Calu3 (cell line): ENCODE measurements around the gene ANXA1. TPM values are rescaled to one million over a fixed set of nuclear protein-coding genes. Genes with fewer than 3 reads are reported as not detected.
A peak's percentile ranks its signal among the peaks of the same experiment; 100 is the strongest.

Experiments used
- BruUV-seq: library from RNA; stranded (reverse); fragments of 400-500 nt; replicated peaks from 2 replicates; lab custom pipeline; 2021; lab: Mats Ljungman, UMichigan
- CTCF ChIA-PET: fragments of 300-600 bp; sonication (Branson Sonifier 250); formaldehyde crosslinking; loops from one replicate; lab custom pipeline; 2022; ENCODE audit warnings: antibody characterized with exemption; lab: Charles Lee
- DNase-seq: peaks from one replicate; pipeline ENCODE4 v3.0.0; 2022
- H3K27ac Mint-ChIP-seq: one replicate; pipeline ENCODE4 v1.8.0; 2022; ENCODE audit warnings: mixed read lengths; ENCODE audit not compliant: unreplicated experiment
- H3K27me3 Mint-ChIP-seq: one replicate; pipeline ENCODE4 v1.8.0; 2022; ENCODE audit warnings: mixed read lengths; ENCODE audit not compliant: unreplicated experiment
- H3K36me3 Mint-ChIP-seq: one replicate; pipeline ENCODE4 v1.8.0; 2022; ENCODE audit warnings: mild to moderate bottlenecking, moderate library complexity, mixed read lengths; ENCODE audit not compliant: insufficient read depth, unreplicated experiment
- H3K4me1 Mint-ChIP-seq: one replicate; pipeline ENCODE4 v1.8.0; 2022; ENCODE audit warnings: mild to moderate bottlenecking, low read depth, mixed read lengths; ENCODE audit not compliant: unreplicated experiment
- H3K4me3 Mint-ChIP-seq: one replicate; pipeline ENCODE4 v1.8.0; 2022; ENCODE audit warnings: mild to moderate bottlenecking, low read depth, moderate library complexity, mixed read lengths; ENCODE audit not compliant: unreplicated experiment
- H3K9me3 Mint-ChIP-seq: one replicate; pipeline ENCODE4 v1.8.0; 2022; ENCODE audit warnings: low read depth, mixed read lengths; ENCODE audit not compliant: unreplicated experiment
- intact Hi-C: fragments of 100-400 bp; cut with micrococcal nuclease; formaldehyde crosslinking; loops from one replicate; pipeline ENCODE4 v1.10.0; 2022; ENCODE audit not compliant: unreplicated experiment
- total RNA-seq: library from RNA; stranded (reverse); gene quantifications from 2 replicates; pipeline ENCODE4 v1.2.3, GENCODE V29; 2022
- TF ChIP-seq, protein P1 (sequence below): fragments of 200-600 bp; IDR thresholded peaks from one replicate; pipeline ENCODE4 v1.8.0; 2022; ENCODE audit warnings: antibody characterized with exemption; ENCODE audit not compliant: unreplicated experiment

The ANXA1 gene
- total RNA-seq, 1 experiment from 2014 or later, result 458 TPM

DNA sequence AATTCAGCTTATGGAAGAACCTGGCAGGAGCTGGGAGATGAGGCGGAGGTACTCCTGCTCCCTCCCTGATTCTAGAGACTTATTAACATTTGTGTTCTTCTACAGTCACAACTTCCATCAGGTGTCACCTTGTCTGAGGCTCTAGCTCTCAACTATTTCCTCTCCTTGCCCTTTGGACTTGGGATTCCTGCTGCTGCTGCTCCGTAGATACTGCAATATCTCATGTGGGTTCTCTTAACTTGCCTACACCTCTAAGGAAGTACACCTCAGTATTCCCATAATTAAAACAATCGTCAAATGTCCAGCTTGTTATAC, 21.2 kb downstream of the ANXA1 start:
- Mint-ChIP-seq H3K4me1 (peaks cover 56% of the 10 kb centered on the region), H3K27me3 (no peaks in the 10 kb centered on the region), H3K27ac (peak overlapping the region; percentile 48), H3K9me3 (no peaks in the 10 kb centered on the region), H3K4me3 (no peak overlapping the region), H3K36me3 (peaks cover 46% of the 10 kb centered on the region)
- intact Hi-C loops, result no loop called here
- TF ChIP-seq, protein P1, sequence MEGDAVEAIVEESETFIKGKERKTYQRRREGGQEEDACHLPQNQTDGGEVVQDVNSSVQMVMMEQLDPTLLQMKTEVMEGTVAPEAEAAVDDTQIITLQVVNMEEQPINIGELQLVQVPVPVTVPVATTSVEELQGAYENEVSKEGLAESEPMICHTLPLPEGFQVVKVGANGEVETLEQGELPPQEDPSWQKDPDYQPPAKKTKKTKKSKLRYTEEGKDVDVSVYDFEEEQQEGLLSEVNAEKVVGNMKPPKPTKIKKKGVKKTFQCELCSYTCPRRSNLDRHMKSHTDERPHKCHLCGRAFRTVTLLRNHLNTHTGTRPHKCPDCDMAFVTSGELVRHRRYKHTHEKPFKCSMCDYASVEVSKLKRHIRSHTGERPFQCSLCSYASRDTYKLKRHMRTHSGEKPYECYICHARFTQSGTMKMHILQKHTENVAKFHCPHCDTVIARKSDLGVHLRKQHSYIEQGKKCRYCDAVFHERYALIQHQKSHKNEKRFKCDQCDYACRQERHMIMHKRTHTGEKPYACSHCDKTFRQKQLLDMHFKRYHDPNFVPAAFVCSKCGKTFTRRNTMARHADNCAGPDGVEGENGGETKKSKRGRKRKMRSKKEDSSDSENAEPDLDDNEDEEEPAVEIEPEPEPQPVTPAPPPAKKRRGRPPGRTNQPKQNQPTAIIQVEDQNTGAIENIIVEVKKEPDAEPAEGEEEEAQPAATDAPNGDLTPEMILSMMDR, result no peak
- CTCF ChIA-PET, result interaction anchor here (1.1 kb wide), 1 partner anchor 65 kb away, joined by 3 read pairs; no protein-coding TSS in a partner anchor
- DNase-seq, result no peak
- BruUV-seq, result no TSS peak

DNA sequence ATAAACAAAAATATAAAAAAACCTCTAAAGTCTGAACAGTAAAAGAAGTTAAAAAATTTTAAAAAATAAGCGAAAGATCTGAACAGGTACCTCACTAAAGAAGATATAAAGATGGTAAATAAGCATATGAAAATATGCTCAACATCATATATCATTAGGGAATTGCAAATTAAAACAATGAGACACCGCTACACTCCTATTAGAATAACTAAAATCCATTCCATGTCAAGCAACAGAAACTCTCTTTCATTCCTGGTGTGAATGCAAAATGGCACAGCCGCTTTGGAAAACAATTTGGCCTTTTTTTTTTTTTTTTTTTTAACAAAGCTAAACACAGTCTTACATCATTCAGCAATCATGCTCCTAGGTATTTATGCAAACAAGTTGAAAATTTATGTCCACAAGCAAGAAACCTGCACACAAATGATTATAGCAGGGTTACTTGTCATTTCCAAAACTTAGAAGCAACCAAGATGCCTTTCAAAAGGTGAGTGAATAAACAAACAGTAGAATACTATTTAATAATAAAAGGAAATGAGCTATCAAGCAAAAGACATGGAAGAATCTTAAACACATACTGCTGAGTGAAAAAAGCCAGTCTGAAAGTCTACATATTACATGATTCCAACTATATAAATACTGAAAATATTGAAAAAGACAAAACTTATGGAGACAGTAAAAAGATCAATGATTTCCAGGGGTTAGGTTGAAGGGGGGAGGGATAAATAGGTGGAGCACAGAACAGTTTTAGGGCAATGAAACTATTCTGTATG, 22.1 kb downstream of the ANXA1 start:
- peaks cover 37% of the 10 kb centered on the region for H3K36me3 Mint-ChIP-seq
- peak overlapping the region; percentile 5 for H3K27ac Mint-ChIP-seq
- TF ChIP-seq, protein P1, result no peak
- H3K27me3 Mint-ChIP-seq, result no peaks in the 10 kb centered on the region
- CTCF ChIA-PET, result interaction anchor here (0.7 kb wide), 1 partner anchor 490 kb away, joined by 6 read pairs; no protein-coding TSS in a partner anchor
- H3K9me3 Mint-ChIP-seq, result no peaks in the 10 kb centered on the region
- intact Hi-C loops, result no loop called here
- DNase-seq, result no peak
- H3K4me3 Mint-ChIP-seq, result no peak overlapping the region
- H3K4me1 Mint-ChIP-seq, result peaks cover 56% of the 10 kb centered on the region
- TSS peak; percentile 3 for BruUV-seq

DNA sequence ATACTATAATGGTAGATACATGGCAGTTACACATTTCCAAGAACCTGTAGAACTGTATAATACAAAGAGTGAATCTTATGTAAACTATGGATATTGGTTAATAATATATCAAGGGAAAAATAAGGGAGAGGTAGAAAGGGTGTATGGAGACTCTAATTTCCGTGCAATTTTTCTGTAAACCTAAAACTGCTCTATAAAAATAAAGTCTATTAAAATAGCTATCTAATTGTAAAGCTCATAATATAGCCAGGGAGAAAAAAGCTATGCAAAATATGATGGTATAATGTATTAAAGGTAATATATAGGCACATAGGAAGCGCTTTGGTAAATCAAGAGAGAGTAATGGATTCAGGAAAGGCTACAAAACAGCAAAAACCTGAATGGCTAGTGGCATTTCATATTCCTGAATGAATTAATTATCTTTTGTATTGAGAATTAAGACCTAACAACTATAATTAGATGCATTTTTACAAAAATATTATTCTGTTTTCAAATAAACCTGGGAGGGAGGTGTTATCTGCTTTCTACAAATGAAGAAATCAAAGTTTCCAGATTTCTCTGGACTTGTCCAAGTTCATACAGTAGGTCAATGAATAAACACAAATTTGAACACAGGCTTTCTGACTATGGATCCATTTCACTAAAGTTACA, 22.8 kb downstream of the ANXA1 start:
- TF ChIP-seq, protein P1, result no peak
- peaks cover 30% of the 10 kb centered on the region for H3K36me3 Mint-ChIP-seq
- H3K27ac Mint-ChIP-seq, result peak overlapping the region; percentile 5
- CTCF ChIA-PET, result interaction anchor here (0.7 kb wide), 1 partner anchor 491 kb away, joined by 6 read pairs; no protein-coding TSS in a partner anchor
- H3K4me1 Mint-ChIP-seq, result peaks cover 54% of the 10 kb centered on the region
- intact Hi-C loops, result no loop called here
- no peaks in the 10 kb centered on the region for H3K27me3 Mint-ChIP-seq
- BruUV-seq, result no TSS peak
- H3K9me3 Mint-ChIP-seq, result no peaks in the 10 kb centered on the region
- H3K4me3 Mint-ChIP-seq, result no peak overlapping the region
- DNase-seq, result no peak

DNA sequence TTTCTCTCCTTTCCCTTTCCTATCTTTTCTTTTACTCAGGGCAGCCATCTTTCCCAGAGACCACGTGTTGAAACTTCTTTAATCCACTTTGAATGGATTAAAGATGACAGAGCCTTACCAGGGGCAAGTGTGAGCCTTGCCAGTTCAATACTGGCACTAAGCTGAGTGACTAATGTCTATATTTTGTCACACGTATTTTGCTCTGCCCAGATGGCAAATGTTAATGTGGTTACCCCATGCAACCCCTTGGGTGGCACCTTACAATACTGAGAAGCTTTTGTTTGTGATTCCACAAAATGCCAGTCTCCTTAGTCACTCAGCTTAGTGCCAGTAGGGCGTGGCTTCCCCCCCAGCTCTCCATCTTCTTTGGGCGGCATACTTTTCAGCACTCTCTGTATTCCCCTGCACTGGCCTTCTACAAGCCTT, 24.8 kb downstream of the ANXA1 start:
- CTCF ChIA-PET, result interaction anchor here (1.2 to 1.9 kb wide), 7 partner anchors 39 to 76 kb away, joined by 3 to 5 read pairs (median 4); no protein-coding TSS in a partner anchor
- peak; percentile 79 for DNase-seq
- H3K4me1 Mint-ChIP-seq, result peaks cover 54% of the 10 kb centered on the region

More for the DNA sequence above, 24.8 kb downstream of the ANXA1 start:
- Mint-ChIP-seq H3K4me3 (peak overlapping the region; percentile 2), H3K36me3 (peaks cover 22% of the 10 kb centered on the region), H3K9me3 (no peaks in the 10 kb centered on the region), H3K27me3 (no peaks in the 10 kb centered on the region), H3K27ac (peak overlapping the region; percentile 92)
- TF ChIP-seq, protein P1, result no peak
- no TSS peak for BruUV-seq
- intact Hi-C loops, result loop anchor here (5.0 kb wide), 1 partner anchor 39 kb away; no protein-coding TSS in a partner anchor
